GM12873 (cell line): Measurements from ENCODE around the gene FOXP1.

Experiments used
- CTCF ChIP-seq: IDR thresholded peaks from 2 replicates; pipeline ENCODE4 v1.5.1; 2012; ENCODE audit warnings: low read depth, mild to moderate bottlenecking, moderate library complexity, low read length, control low read depth; ENCODE audit not compliant: insufficient read depth; ENCODE audit errors: missing control alignments

FOXP1 gene

GRCh38 chr3:71491154-71491752 lies 92.3 kb downstream of the FOXP1 start:
- TF ChIP-seq CTCF, result no peak

GRCh38 chr3:71490692-71491091 lies 92.8 kb downstream of the FOXP1 start:
- TF ChIP-seq CTCF, result no peak

- no peak for TF ChIP-seq CTCF
Observed at GRCh38 chr3:71489315-71489761, 94.2 kb downstream of the FOXP1 start.

GRCh38 chr3:71488882-71489281 lies 94.6 kb downstream of the FOXP1 start:
- TF ChIP-seq CTCF, result no peak

GRCh38 chr3:71488391-71488809 lies 95.1 kb downstream of the FOXP1 start:
- no peak for TF ChIP-seq CTCF

GRCh38 chr3:71487418-71487817 lies 96.1 kb downstream of the FOXP1 start:
- no peak for TF ChIP-seq CTCF

- no peak for TF ChIP-seq CTCF
Observed at GRCh38 chr3:71486831-71487230, 96.7 kb downstream of the FOXP1 start.
